RWPE2 (cell line): ENCODE data around the gene TNIP1.

Experiments
- ATAC-seq: fragments of 200-7000 bp; cut with Tn5 transposase; 3 replicates; pipeline ENCODE4 v1.9.1; 2021; ENCODE audit warnings: low read depth
- DNase-seq: peaks from one replicate; pipeline ENCODE4 v3.0.0-alpha.2; 2020; ENCODE audit warnings: low spot score
- H3K27ac ChIP-seq: fragments of 450-650 bp; 2 replicates; pipeline ENCODE4 v1.5.1; 2017; ENCODE audit warnings: mild to moderate bottlenecking; ENCODE audit not compliant: poor library complexity, severe bottlenecking
- H3K27me3 ChIP-seq: fragments of 250-450 bp; sonication (Bioruptor Pico); 2 replicates; pipeline ENCODE4 v1.5.1; 2021; ENCODE audit warnings: mild to moderate bottlenecking, moderate library complexity; ENCODE audit not compliant: insufficient read depth, poor library complexity, severe bottlenecking
- H3K36me3 ChIP-seq: fragments of 250-450 bp; sonication (Bioruptor Pico); 2 replicates; pipeline ENCODE4 v1.5.1; 2020; ENCODE audit warnings: low read depth, mild to moderate bottlenecking, moderate library complexity
- H3K4me1 ChIP-seq: fragments of 250-450 bp; sonication (Bioruptor Pico); 2 replicates; pipeline ENCODE4 v1.5.1; 2021; ENCODE audit warnings: mild to moderate bottlenecking, moderate library complexity; ENCODE audit not compliant: insufficient read depth, poor library complexity, severe bottlenecking
- H3K4me3 ChIP-seq: fragments of 250-450 bp; sonication (Bioruptor Pico); 2 replicates; pipeline ENCODE4 v1.5.1; 2021; ENCODE audit warnings: mild to moderate bottlenecking, moderate library complexity; ENCODE audit not compliant: severe bottlenecking
- H3K9me3 ChIP-seq: fragments of 250-450 bp; sonication (Bioruptor Pico); 2 replicates; pipeline ENCODE4 v1.5.1; 2021; ENCODE audit warnings: mild to moderate bottlenecking, moderate library complexity; ENCODE audit not compliant: severe bottlenecking
- CTCF ChIP-seq: fragments of 450-650 bp; IDR thresholded peaks from one replicate; pipeline ENCODE4 v1.5.1; 2017; ENCODE audit warnings: mild to moderate bottlenecking, moderate library complexity; ENCODE audit not compliant: poor library complexity, severe bottlenecking

The TNIP1 gene

GRCh38 chr5:151015974-151016587 lies 64.8 kb downstream of the TNIP1 start:
- no peak for ATAC-seq
- H3K4me3 ChIP-seq, result no peak overlapping the region
- DNase-seq, result no peak

DNA sequence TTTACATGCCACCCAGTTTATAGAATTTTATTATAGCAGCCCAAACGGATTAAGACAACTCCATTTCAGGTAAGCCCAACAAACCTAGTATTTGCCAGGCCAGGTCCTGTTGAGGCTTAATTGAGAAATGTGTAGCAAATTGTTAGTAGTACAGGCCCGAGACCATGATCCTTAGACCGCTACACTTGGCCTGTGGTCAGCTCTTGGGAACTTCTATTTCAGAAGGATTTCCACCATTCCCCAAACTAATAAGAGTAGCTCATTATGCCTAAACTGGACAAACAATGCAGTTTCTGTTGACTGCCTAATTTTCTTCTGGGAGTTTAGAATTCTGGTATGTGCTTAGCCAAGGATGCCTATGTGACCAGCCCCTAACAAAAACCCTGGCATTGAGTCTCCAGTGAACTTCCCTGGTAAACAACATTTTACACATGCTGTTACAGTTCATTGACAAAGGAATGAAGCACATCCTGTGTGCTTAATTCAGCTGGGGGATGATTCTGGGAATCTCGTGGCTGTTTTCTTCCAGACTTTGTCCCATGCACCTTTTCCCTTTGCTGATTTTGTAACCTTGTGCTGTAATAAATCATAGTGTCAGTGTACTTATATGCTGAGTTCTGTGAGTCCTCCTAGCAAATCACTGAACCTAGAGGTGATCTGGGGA lies 66.0 kb downstream of the TNIP1 start:
- Histone ChIP-seq H3K27me3 (no peaks in the 10 kb centered on the region), H3K4me1 (no peaks in the 10 kb centered on the region), H3K36me3 (no peaks in the 10 kb centered on the region), H3K27ac (no peak overlapping the region), H3K4me3 (no peak overlapping the region), H3K9me3 (no peaks in the 10 kb centered on the region)
- TF ChIP-seq CTCF, result no peak
- peak; percentile 26; the same call in 1 of the 3 replicates for ATAC-seq
- DNase-seq, result no peak

More at GRCh38 chr5:151015974-151016587, 64.8 kb downstream of the TNIP1 start:
- TF ChIP-seq CTCF, result no peak
- no peaks in the 10 kb centered on the region for H3K36me3 ChIP-seq
- H3K27ac ChIP-seq, result no peak overlapping the region
- H3K4me1 ChIP-seq, result no peaks in the 10 kb centered on the region
- no peaks in the 10 kb centered on the region for H3K9me3 ChIP-seq
- no peaks in the 10 kb centered on the region for H3K27me3 ChIP-seq

DNA sequence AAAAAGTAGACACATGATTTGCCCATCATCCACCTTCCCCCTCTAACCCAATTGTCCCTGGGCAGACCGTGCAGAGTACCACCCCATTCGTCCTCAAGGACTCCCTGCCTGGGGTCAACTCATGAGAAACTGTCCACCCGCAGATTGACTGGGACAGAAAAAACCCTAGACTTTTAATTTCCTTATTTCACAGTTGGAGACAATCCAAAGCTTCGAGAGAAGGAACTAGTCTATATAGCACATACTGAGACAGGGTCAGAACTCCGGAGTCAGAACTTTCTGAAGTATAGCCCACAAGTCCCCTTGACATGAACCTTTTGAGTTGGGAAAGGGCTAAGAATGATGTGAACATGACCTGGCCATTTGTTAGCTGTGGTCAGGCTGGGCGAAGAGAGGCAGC lies 68.0 kb downstream of the TNIP1 start:
- Histone ChIP-seq H3K9me3 (no peaks in the 10 kb centered on the region), H3K27me3 (no peaks in the 10 kb centered on the region), H3K36me3 (no peaks in the 10 kb centered on the region), H3K4me1 (no peaks in the 10 kb centered on the region), H3K27ac (no peak overlapping the region), H3K4me3 (no peak overlapping the region)
- no peak for ATAC-seq
- no peak for TF ChIP-seq CTCF
- no peak for DNase-seq

- Histone ChIP-seq H3K27me3 (no peaks in the 10 kb centered on the region), H3K9me3 (no peaks in the 10 kb centered on the region), H3K4me3 (no peak overlapping the region), H3K27ac (no peak overlapping the region), H3K4me1 (no peaks in the 10 kb centered on the region), H3K36me3 (no peaks in the 10 kb centered on the region)
- no peak for ATAC-seq
- TF ChIP-seq CTCF, result no peak
- no peak for DNase-seq
These were observed 71.9 kb downstream of the TNIP1 start for GRCh38 chr5:151008906-151009305.

DNA sequence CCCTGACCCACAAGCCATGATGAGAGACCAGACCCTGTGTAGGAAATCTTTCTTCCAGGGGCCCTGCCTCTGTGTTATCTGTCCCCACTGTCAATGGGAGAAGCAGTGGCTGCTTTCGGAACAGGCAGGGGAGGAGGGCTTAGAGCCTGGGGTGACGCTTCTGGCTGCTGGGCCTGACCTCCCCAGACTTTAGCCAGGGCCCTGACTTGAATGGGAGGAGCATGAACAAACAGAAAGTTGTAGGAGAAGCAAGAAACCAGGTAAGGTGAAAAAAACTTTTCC lies 72.7 kb downstream of the TNIP1 start:
- DNase-seq (no peak), ATAC-seq (no peak)
- no peaks in the 10 kb centered on the region for H3K9me3 ChIP-seq
- no peak overlapping the region for H3K27ac ChIP-seq
- TF ChIP-seq CTCF, result no peak
- no peaks in the 10 kb centered on the region for H3K4me1 ChIP-seq
- no peaks in the 10 kb centered on the region for H3K36me3 ChIP-seq
- no peaks in the 10 kb centered on the region for H3K27me3 ChIP-seq
- H3K4me3 ChIP-seq, result no peak overlapping the region
